ENCODE results near the gene ZPR1.
A peak's percentile ranks its signal among the peaks of the same experiment; 100 is the strongest.

ZPR1 gene

DNA sequence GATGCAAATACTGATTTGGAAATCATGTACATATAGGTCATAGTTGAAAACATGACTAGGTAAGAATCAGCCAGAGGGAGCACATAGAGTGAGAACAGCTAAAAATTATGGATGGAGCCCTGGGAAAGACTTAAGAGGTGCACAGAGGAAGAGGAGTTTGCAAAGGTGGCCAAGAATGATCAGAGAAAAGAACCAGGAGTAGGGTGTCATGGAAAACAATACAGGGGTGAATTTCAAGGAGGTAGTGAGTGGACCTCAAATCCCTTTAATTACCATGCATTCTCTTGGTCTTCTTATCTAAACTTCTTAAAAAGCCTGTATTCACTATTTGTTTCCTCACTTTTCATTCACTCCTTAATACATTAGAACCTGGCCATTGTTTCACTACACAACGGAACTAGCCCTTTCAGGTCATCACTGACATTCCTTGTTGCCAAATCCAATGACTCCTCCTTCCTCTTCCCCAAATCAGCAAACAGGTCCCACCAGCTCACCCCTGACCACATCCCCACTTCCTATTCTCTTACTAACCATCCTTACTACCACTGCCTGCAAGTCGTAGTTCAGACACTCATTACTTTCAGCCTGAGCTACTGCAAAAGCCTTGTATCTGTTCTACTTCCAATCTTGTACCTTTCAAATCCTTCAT lies 37.6 kb downstream of the ZPR1 start:
- ChIA-PET POLR2A (interaction anchor here (1.6 kb wide), 1 partner anchor 11 kb away, joined by 3 read pairs; no protein-coding TSS in a partner anchor), CTCF (interaction anchor here (1.4 to 7.3 kb wide), 3 partner anchors 8 to 477 kb away, joined by 3 to 49 read pairs (median 4); no protein-coding TSS in a partner anchor)
- H3K4me3 ChIP-seq (ENCODE audit: low read depth, low read length): no peak overlapping the region
- H3K27ac ChIP-seq (ENCODE audit: extremely low read depth, low read depth, low read length): no peak overlapping the region
- H3K9me3 ChIP-seq (ENCODE audit: control insufficient read depth, insufficient read depth, low read depth, low read length): no peaks in the 10 kb centered on the region
- no peak for TF ChIP-seq ZNF423 (tag by site-specific recombination; IDR thresholded peaks at IDR 0.05)
- peak; percentile 72 for TF ChIP-seq ZNF707 (tag by site-specific recombination; IDR thresholded peaks at IDR 0.05)
- no peak for TF ChIP-seq ZBTB7A (tag by site-specific recombination; IDR thresholded peaks at IDR 0.05; ENCODE audit: low read depth)
- TF ChIP-seq, protein P1, sequence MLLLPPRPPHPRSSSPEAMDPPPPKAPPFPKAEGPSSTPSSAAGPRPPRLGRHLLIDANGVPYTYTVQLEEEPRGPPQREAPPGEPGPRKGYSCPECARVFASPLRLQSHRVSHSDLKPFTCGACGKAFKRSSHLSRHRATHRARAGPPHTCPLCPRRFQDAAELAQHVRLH (tag by site-specific recombination; IDR thresholded peaks at IDR 0.05): no peak
- H3K36me3 ChIP-seq (ENCODE audit: control insufficient read depth in 2 of 2, insufficient read depth in 1 of 2, low read length in 2 of 2): peaks cover 8 to 89% of the 10 kb centered on the region in 2 experiments
- no peaks in the 10 kb centered on the region for H3K4me1 ChIP-seq (ENCODE audit: control insufficient read depth, insufficient read depth, low read length)

DNA sequence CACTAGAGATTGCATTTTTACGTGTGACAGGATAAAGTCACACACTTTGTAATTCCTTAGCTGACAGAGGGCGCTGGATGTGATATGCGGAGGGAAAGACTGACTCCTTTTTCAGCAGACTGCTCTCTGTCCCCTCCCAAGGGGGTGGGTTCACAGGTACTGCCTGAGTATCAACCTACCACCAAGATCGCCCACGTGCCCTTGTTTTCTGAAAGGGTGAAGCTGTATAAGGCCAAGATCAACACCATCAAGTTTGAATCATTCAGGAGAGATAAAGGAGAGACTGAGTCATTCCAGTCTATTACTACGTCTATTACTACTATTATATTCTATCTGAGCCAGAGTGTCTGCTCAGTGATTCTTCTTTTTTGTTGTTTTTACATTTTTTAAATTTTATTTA lies 45.7 kb downstream of the ZPR1 start:
- H3K27ac ChIP-seq (ENCODE audit: extremely low read depth, low read depth, low read length): no peak overlapping the region
- H3K4me3 ChIP-seq (ENCODE audit: low read depth, low read length): no peak overlapping the region
- no peaks in the 10 kb centered on the region for H3K4me1 ChIP-seq (ENCODE audit: control insufficient read depth, insufficient read depth, low read length)
- H3K36me3 ChIP-seq (ENCODE audit: control insufficient read depth in 2 of 2, insufficient read depth in 1 of 2, low read length in 2 of 2): peaks cover 0 to 20% of the 10 kb centered on the region in 2 experiments; a peak in 1 of 3 replicates
- TF ChIP-seq, protein P2, sequence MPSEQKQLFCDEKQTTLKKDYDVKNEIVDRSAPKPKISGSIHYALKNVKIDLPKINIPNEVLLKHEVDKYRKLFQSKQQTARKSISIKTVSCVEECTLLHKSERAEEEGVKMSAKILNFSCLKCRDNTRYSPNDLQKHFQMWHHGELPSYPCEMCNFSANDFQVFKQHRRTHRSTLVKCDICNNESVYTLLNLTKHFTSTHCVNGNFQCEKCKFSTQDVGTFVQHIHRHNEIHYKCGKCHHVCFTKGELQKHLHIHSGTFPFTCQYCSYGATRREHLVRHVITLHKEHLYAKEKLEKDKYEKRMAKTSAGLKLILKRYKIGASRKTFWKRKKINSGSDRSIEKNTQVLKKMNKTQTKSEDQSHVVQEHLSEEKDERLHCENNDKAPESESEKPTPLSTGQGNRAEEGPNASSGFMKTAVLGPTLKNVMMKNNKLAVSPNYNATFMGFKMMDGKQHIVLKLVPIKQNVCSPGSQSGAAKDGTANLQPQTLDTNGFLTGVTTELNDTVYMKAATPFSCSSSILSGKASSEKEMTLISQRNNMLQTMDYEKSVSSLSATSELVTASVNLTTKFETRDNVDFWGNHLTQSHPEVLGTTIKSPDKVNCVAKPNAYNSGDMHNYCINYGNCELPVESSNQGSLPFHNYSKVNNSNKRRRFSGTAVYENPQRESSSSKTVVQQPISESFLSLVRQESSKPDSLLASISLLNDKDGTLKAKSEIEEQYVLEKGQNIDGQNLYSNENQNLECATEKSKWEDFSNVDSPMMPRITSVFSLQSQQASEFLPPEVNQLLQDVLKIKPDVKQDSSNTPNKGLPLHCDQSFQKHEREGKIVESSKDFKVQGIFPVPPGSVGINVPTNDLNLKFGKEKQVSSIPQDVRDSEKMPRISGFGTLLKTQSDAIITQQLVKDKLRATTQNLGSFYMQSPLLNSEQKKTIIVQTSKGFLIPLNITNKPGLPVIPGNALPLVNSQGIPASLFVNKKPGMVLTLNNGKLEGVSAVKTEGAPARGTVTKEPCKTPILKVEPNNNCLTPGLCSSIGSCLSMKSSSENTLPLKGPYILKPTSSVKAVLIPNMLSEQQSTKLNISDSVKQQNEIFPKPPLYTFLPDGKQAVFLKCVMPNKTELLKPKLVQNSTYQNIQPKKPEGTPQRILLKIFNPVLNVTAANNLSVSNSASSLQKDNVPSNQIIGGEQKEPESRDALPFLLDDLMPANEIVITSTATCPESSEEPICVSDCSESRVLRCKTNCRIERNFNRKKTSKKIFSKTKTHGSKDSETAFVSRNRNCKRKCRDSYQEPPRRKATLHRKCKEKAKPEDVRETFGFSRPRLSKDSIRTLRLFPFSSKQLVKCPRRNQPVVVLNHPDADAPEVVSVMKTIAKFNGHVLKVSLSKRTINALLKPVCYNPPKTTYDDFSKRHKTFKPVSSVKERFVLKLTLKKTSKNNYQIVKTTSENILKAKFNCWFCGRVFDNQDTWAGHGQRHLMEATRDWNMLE (tag by site-specific recombination; conservative IDR thresholded peaks at IDR 0.05; ENCODE audit: low read depth): no peak
- 0 out of 2 replicates have a peak, but pooled peaks have one; percentile 6 for TF ChIP-seq EGR2 (tag by site-specific recombination; IDR thresholded peaks at IDR 0.05; ENCODE audit: low read depth)
- no peaks in the 10 kb centered on the region for H3K9me3 ChIP-seq (ENCODE audit: control insufficient read depth, insufficient read depth, low read depth, low read length)
- POLR2A ChIA-PET: no interaction called here
- CTCF ChIA-PET: interaction anchor here (0.6 to 4.6 kb wide), 8 partner anchors 9 to 525 kb away, joined by 3 to 72 read pairs (median 6); no protein-coding TSS in a partner anchor

DNA sequence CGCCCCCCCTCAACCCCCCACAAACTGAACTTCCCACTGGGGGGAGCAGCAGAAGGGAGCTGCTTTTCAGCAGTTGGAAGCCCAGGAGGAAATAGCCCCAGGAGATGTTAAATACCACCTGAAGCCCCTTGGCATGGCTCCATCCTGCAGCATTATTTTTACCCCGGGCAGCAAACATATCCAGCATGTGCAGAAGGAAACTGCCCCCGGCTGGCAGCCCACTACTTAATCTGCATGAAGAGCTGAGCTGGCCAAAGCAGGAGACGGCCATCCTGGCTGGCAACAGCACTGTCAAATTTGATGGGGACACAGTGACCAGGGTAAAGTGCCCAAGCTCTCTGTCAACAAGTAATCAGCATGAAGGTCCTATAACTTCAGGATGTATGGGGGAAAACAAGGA lies 47.1 kb downstream of the ZPR1 start:
- ChIA-PET POLR2A (no interaction called here), CTCF (interaction anchor here (0.6 to 4.6 kb wide), 4 partner anchors 8 to 34 kb away, joined by 3 to 72 read pairs (median 26); no protein-coding TSS in a partner anchor)
- no peaks in the 10 kb centered on the region for H3K9me3 ChIP-seq (ENCODE audit: control insufficient read depth, insufficient read depth, low read depth, low read length)
- no peak overlapping the region for H3K27ac ChIP-seq (ENCODE audit: extremely low read depth, low read depth, low read length)
- TF ChIP-seq KLF7 (tag by site-specific recombination; IDR thresholded peaks at IDR 0.05; ENCODE audit: borderline replicate concordance): no peak
- TF ChIP-seq ZNF16 (tag by site-specific recombination; IDR thresholded peaks at IDR 0.05; ENCODE audit: low read depth): no peak
- TF ChIP-seq, protein P3, sequence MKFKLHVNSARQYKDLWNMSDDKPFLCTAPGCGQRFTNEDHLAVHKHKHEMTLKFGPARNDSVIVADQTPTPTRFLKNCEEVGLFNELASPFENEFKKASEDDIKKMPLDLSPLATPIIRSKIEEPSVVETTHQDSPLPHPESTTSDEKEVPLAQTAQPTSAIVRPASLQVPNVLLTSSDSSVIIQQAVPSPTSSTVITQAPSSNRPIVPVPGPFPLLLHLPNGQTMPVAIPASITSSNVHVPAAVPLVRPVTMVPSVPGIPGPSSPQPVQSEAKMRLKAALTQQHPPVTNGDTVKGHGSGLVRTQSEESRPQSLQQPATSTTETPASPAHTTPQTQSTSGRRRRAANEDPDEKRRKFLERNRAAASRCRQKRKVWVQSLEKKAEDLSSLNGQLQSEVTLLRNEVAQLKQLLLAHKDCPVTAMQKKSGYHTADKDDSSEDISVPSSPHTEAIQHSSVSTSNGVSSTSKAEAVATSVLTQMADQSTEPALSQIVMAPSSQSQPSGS (tag by site-specific recombination; IDR thresholded peaks at IDR 0.05; ENCODE audit: low read depth): no peak
- TF ChIP-seq, protein P4, sequence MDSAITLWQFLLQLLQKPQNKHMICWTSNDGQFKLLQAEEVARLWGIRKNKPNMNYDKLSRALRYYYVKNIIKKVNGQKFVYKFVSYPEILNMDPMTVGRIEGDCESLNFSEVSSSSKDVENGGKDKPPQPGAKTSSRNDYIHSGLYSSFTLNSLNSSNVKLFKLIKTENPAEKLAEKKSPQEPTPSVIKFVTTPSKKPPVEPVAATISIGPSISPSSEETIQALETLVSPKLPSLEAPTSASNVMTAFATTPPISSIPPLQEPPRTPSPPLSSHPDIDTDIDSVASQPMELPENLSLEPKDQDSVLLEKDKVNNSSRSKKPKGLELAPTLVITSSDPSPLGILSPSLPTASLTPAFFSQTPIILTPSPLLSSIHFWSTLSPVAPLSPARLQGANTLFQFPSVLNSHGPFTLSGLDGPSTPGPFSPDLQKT (IDR thresholded peaks at IDR 0.05; ENCODE audit: borderline replicate concordance, low read depth, low read length): no peak
- no peaks in the 10 kb centered on the region for H3K4me1 ChIP-seq (ENCODE audit: control insufficient read depth, insufficient read depth, low read length)
- no peak overlapping the region for H3K4me3 ChIP-seq (ENCODE audit: low read depth, low read length)
- peaks cover 0 to 9% of the 10 kb centered on the region in 2 experiments; a peak in 1 of 3 replicates for H3K36me3 ChIP-seq (ENCODE audit: control insufficient read depth in 2 of 2, insufficient read depth in 1 of 2, low read length in 2 of 2)
